GM12878 (cell line): ENCODE measurements around the gene F10.

Source experiments
- ATF7 ChIP-seq: fragments of 450-650 bp; IDR thresholded peaks from 2 replicates; pipeline ENCODE4 v1.6.1; 2016; ENCODE audit warnings: low read depth, mild to moderate bottlenecking
- CBX3 ChIP-seq: fragments of 200-600 bp; sonication (generic); IDR thresholded peaks from 2 replicates; pipeline ENCODE4 v1.6.1; 2016; ENCODE audit warnings: low read depth, borderline replicate concordance
- CHD4 ChIP-seq: fragments of 200-600 bp; sonication (generic); IDR thresholded peaks from 2 replicates; pipeline ENCODE4 v1.6.1; 2016; ENCODE audit warnings: mild to moderate bottlenecking
- CTCF ChIP-seq, 3 experiments: IDR thresholded peaks in 2 of 3; conservative IDR thresholded peaks in 1 of 3; 2 replicates each; pipeline ENCODE4 v1.5.1; 2011; ENCODE audit warnings: low read depth in 3 of 3, low read length in 3 of 3, mild to moderate bottlenecking in 3 of 3, control low read depth in 2 of 3, moderate library complexity in 2 of 3, inconsistent platforms in 1 of 3, mixed read lengths in 1 of 3; ENCODE audit not compliant: control insufficient read depth in 2 of 3, insufficient read depth in 1 of 3; ENCODE audit errors: extremely low read depth in 1 of 3
- EZH2 ChIP-seq: IDR thresholded peaks from 2 replicates; pipeline ENCODE4 v1.6.1; 2012; ENCODE audit warnings: low read depth, mild to moderate bottlenecking, control low read depth, inconsistent platforms, low read length, borderline replicate concordance; ENCODE audit not compliant: control insufficient read depth
- REST ChIP-seq: IDR thresholded peaks from 2 replicates; pipeline ENCODE4 v1.6.1; 2012; ENCODE audit warnings: mild to moderate bottlenecking, low read depth, low read length
- SMARCA5 ChIP-seq: fragments of 450-650 bp; IDR thresholded peaks from 2 replicates; pipeline ENCODE4 v1.6.1; 2017; ENCODE audit warnings: mild to moderate bottlenecking
- TAF1 ChIP-seq: IDR thresholded peaks from 2 replicates; pipeline ENCODE4 v1.6.1; 2011; ENCODE audit warnings: mild to moderate bottlenecking, low read depth, low read length, borderline replicate concordance
- TBL1XR1 ChIP-seq: IDR thresholded peaks from 2 replicates; pipeline ENCODE4 v1.6.1; 2012; ENCODE audit warnings: low read depth, low read length, improper control_type of control experiment
- TCF7 ChIP-seq: IDR thresholded peaks from 2 replicates; pipeline ENCODE4 v1.6.1; 2014; ENCODE audit warnings: antibody characterized with exemption, borderline replicate concordance
- YY1 ChIP-seq: IDR thresholded peaks from 2 replicates; pipeline ENCODE4 v1.6.1; 2011; ENCODE audit warnings: low read depth, mild to moderate bottlenecking, low read length
- ZNF274 ChIP-seq: IDR thresholded peaks from one replicate; pipeline ENCODE4 v1.8.0; 2011; ENCODE audit not compliant: insufficient read length, insufficient read depth
- TF ChIP-seq, protein P1 (sequence below): IDR thresholded peaks from 2 replicates; pipeline ENCODE4 v1.6.1; 2011; ENCODE audit warnings: low read depth, mild to moderate bottlenecking, low read length, moderate library complexity, borderline replicate concordance; ENCODE audit errors: extremely low read depth
- TF ChIP-seq, protein P2 (sequence below): IDR thresholded peaks from 2 replicates; pipeline ENCODE4 v1.6.1; 2012; ENCODE audit warnings: low read depth, low read length, improper control_type of control experiment

DNA sequence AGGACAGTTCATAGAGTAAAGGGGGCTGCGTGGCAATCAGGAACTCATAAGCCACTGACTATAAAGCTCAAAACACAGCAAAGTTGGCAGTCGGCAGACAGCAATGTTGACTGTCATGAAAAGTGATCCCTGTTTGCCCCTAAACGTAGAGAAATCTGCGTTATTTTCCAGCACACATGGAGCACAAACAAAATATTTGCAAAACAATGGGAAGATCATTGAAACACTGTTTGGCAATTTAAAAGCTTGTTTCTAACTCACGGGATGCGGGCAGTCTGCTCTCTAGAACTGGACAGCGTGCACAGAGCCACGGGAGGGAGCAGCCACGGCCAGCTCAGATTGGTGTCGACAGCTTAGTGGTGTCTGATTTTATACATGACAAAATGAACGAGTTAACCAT, 23.5 kb upstream of the F10 start:
- TF ChIP-seq REST (no peak), TAF1 (no peak), ATF7 (no peak), CTCF (IDR thresholded peaks at IDR 0.05 in 2 of 3, conservative IDR thresholded peaks at IDR 0.05 in 1 of 3; ENCODE audit: control insufficient read depth in 2 of 3, extremely low read depth in 1 of 3, insufficient read depth in 1 of 3, low read depth in 3 of 3, low read length in 3 of 3) (no peak), CBX3 (no peak), CHD4 (no peak), YY1 (no peak), EZH2 (no peak), TCF7 (no peak), ZNF274 (no peak), TBL1XR1 (no peak), SMARCA5 (no peak)
- TF ChIP-seq, protein P1, sequence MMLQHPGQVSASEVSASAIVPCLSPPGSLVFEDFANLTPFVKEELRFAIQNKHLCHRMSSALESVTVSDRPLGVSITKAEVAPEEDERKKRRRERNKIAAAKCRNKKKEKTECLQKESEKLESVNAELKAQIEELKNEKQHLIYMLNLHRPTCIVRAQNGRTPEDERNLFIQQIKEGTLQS, result no peak
- TF ChIP-seq, protein P2, sequence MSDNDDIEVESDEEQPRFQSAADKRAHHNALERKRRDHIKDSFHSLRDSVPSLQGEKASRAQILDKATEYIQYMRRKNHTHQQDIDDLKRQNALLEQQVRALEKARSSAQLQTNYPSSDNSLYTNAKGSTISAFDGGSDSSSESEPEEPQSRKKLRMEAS, result no peak
